Measurements from ENCODE around the gene CAPN5.

- TF ChIP-seq ZNF274 (IDR thresholded peaks at IDR 0.05; ENCODE audit: low read depth, low read length) = no peak
- TF ChIP-seq SUZ12 (IDR thresholded peaks at IDR 0.05; ENCODE audit: extremely low read depth, insufficient read depth, insufficient read length) = no peak
- no peak for TF ChIP-seq YY1 (IDR thresholded peaks at IDR 0.05; ENCODE audit: insufficient read depth, insufficient read length)
Measured at GRCh38 chr11:77147036-77147315, 80.2 kb downstream of the CAPN5 start.
